HUES64 (cell line): Measurements from ENCODE around the gene SPG7. TPM values are rescaled to one million over a fixed set of nuclear protein-coding genes. Genes with fewer than 3 reads are reported as not detected.
"Not testable (repeated sequence)": the region's sequence is repeated elsewhere in the genome, so short reads cannot be mapped to it uniquely, and the experiment has no call there.

Source experiments
- H3K27ac ChIP-seq: 2 replicates; pipeline ENCODE4 v1.7.0; 2013; ENCODE audit warnings: low read depth, low read length, inconsistent platforms
- H3K27me3 ChIP-seq: 2 replicates; pipeline ENCODE4 v1.6.1; 2013; ENCODE audit warnings: mild to moderate bottlenecking, low read length; ENCODE audit not compliant: insufficient read depth
- H3K36me3 ChIP-seq: 2 replicates; pipeline ENCODE4 v1.6.1; 2013; ENCODE audit warnings: mild to moderate bottlenecking, low read length; ENCODE audit not compliant: insufficient read depth
- H3K4me1 ChIP-seq: 2 replicates; pipeline ENCODE4 v1.6.1; 2013; ENCODE audit warnings: mild to moderate bottlenecking, low read length, moderate library complexity; ENCODE audit not compliant: insufficient read depth
- H3K4me3 ChIP-seq: 2 replicates; pipeline ENCODE4 v1.5.1; 2013; ENCODE audit warnings: mild to moderate bottlenecking, low read length, moderate library complexity
- H3K9ac ChIP-seq: 2 replicates; pipeline ENCODE4 v1.6.1; 2013; ENCODE audit warnings: mild to moderate bottlenecking, low read depth, low read length
- H3K9me3 ChIP-seq: 2 replicates; pipeline ENCODE4 v1.6.1; 2013; ENCODE audit warnings: low read depth, low read length; ENCODE audit not compliant: insufficient read depth
- WGBS: fragments of 150-250, 120-280 bp; methylation state at CpG from one replicate; pipeline ENCODE4 v1.1.7; 2013; ENCODE audit warnings: missing lambda C conversion rate; 5-methylcytosine and 5-hydroxymethylcytosine counted together
- polyA plus RNA-seq, 2 experiments: library from polyadenylated mRNA; stranded (reverse); fragments of 50-300 nt; gene quantifications; one replicate each; pipeline ENCODE4 v1.2.3, GENCODE V29; 2013

The SPG7 gene
- polyA plus RNA-seq (2013, experiment 1 of 2) = 44.5 TPM
- 44.8 TPM for polyA plus RNA-seq (2013, experiment 2 of 2)

DNA sequence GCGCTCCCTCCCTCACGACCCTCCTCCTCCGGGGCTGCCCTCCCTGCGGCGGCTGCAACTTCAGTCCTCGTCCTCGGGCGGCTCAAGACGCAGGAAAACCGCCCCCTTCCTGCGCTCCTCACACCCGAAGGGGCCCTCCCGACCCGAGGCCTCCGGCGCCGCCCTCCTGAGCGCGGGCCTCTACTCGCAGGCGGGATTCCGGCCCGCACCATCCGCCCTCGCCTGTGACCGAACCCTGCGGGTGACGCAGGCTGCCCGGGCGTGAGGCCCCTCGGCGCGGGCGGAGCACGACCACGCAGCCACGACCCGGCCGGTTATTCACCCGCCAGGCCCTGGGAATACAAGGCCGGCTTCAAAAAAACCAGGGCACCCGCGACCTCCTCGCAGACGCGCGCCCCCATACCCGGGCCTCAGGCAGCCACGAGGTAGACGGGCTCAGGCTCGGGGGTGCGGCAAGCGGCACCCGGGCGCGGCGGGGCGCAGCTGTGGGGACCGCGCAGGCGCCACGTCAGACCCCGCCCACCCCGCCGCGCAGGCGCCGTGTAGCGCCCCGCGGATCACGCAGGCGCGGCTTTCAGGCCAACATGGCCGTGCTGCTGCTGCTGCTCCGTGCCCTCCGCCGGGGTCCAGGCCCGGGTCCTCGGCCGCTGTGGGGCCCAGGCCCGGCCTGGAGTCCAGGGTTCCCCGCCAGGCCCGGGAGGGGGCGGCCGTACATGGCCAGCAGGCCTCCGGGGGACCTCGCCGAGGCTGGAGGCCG lies at the start of gene SPG7:
Gene SPG7 (plus strand): TSS at position 570 of the 757 bp plus-strand sequence. CDS start 15 bp downstream, at position 585.
- Histone ChIP-seq H3K4me1 (no peaks in the 10 kb centered on the region), H3K9ac (peak within 1 kb of the TSS; percentile 97), H3K9me3 (no peaks in the 10 kb centered on the region), H3K27ac (peak within 1 kb of the TSS; percentile 90), H3K36me3 (peaks cover 28% of the 10 kb centered on the region), H3K4me3 (peak within 1 kb of the TSS; percentile 74), H3K27me3 (0 out of 2 replicates have a peak, but pooled peaks cover 3% of the 10 kb centered on the region)
- WGBS = under 1% methylated on average over 90 of the region's 90 CpGs

DNA sequence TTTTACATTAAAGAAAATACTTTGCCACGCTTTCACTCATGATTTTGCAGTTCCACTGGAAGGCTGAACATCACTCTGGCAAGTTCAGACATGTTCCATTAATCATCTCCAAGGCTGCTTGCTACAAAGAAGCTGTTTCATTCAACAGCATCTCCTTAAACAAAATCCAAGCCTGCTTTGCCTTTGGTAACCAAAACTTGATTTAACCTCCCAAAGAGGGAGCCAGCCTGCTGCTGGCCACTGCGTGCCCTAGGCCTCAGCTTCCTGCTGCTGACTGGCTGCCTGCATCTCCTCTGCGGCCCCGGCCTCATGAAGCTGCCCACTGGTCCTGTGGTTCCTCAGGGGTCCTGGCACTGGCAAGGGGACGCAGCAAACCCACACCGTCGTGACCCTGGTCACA lies 49.7 kb upstream of the SPG7 start:
- WGBS = 93% methylated on average over 7 of the region's 7 CpGs
- no peaks in the 10 kb centered on the region for H3K9me3 ChIP-seq
- no peaks in the 10 kb centered on the region for H3K27me3 ChIP-seq
- no peaks in the 10 kb centered on the region for H3K36me3 ChIP-seq
- no peaks in the 10 kb centered on the region for H3K4me1 ChIP-seq
- no peak overlapping the region for H3K4me3 ChIP-seq
- no peak overlapping the region for H3K27ac ChIP-seq
- H3K9ac ChIP-seq = 0 out of 2 replicates have a peak overlapping the region, but pooled peaks have one; percentile 27

DNA sequence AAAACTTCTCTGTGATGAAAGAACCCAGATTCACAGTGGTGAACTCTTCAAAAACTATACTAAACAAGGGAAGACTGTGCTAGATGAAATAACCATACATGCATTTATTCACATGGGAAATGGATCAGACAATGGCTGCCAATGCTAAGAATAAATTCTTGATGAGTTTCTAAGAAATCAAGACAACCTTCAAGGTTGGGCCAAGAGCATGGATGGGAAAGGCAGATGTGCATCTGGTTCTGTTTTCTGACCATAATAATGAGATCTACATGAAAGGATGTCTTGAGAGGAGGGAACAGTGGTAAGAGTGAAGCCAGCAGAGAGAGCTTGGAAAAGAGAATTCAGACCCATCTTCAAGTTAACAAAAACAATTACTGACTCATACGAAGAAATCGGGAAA lies 49.2 kb upstream of the SPG7 start:
- H3K27ac ChIP-seq = no peak overlapping the region
- 94% methylated on average over 2 of the region's 2 CpGs for WGBS
- no peaks in the 10 kb centered on the region for H3K27me3 ChIP-seq
- H3K9ac ChIP-seq = 0 out of 2 replicates have a peak overlapping the region, but pooled peaks have one; percentile 27
- no peak overlapping the region for H3K4me3 ChIP-seq
- H3K36me3 ChIP-seq = no peaks in the 10 kb centered on the region
- no peaks in the 10 kb centered on the region for H3K4me1 ChIP-seq
- H3K9me3 ChIP-seq = no peaks in the 10 kb centered on the region

DNA sequence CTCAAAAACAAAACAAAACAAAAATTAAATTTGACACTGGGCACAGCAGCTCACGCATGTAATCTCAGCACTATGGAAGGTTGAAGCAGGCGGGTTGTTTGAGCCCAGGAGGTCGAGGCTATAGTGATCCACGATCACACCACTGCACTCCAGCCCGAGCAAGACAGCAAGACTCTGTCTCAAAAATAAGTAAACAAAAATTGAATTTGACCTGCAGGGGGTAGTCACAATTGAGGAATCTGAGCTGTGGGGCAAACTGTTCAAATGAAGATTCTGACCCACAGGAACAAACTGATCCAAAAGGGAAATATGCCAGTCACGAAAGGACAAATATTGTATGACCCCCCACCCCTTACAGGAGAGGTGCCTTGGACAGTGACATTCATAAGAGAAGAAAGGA lies 47.6 kb upstream of the SPG7 start:
- WGBS = 99% methylated on average over 5 of the region's 6 CpGs
- H3K36me3 ChIP-seq = no peaks in the 10 kb centered on the region

DNA sequence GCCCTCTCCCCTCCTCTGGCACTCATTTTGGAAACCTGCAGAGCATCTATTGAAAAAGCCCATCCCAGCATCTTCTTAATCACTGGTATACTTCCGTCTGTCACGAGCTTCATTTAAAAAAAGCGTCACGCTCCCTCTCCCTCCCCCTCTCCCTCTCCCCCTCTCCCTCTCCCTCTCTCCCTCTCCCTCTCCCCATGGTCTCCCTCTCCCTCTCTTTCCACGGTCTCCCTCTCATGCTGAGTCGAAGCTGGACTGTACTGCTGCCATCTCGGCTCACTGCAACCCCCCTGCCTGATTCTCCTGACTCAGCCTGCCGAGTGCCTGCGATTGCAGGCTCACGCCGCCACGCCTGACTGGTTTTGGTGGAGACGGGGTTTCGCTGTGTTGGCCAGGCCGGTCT lies 46.3 kb upstream of the SPG7 start:
- H3K9me3 ChIP-seq, H3K36me3 ChIP-seq, H3K4me3 ChIP-seq, H3K27me3 ChIP-seq, H3K9ac ChIP-seq, H3K27ac ChIP-seq, H3K4me1 ChIP-seq: not testable (repeated sequence)
- 89% methylated on average over 9 of the region's 15 CpGs for WGBS

More for the DNA sequence above, 47.6 kb upstream of the SPG7 start:
- no peaks in the 10 kb centered on the region for H3K4me1 ChIP-seq
- no peak overlapping the region for H3K9ac ChIP-seq
- H3K9me3 ChIP-seq = 0 out of 2 replicates have a peak, but pooled peaks cover 2% of the 10 kb centered on the region
- no peaks in the 10 kb centered on the region for H3K27me3 ChIP-seq
- H3K4me3 ChIP-seq = no peak overlapping the region
- no peak overlapping the region for H3K27ac ChIP-seq

DNA sequence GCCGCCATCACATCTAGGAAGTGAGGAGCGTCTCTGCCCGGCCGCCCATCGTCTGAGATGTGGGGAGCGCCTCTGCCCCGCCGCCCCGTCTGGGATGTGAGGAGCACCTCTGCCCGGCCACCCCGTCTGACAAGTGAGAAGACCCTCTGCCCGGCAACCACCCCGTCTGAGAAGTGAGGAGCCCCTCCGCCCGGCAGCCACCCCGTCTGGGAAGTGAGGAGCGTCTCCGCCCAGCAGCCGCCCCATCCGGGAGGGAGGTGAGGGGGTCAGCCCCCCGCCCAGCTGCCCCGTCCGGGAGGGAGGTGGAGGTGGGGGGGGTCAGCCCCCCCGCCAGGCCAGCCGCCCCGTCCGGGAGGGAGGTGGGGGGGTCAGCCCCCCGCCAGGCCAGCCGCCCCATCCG lies 45.6 kb upstream of the SPG7 start:
- H3K27ac ChIP-seq, H3K4me3 ChIP-seq, H3K9me3 ChIP-seq, H3K36me3 ChIP-seq, H3K27me3 ChIP-seq, H3K9ac ChIP-seq, H3K4me1 ChIP-seq: not testable (repeated sequence)
- WGBS = 95% methylated on average over 28 of the region's 30 CpGs

DNA sequence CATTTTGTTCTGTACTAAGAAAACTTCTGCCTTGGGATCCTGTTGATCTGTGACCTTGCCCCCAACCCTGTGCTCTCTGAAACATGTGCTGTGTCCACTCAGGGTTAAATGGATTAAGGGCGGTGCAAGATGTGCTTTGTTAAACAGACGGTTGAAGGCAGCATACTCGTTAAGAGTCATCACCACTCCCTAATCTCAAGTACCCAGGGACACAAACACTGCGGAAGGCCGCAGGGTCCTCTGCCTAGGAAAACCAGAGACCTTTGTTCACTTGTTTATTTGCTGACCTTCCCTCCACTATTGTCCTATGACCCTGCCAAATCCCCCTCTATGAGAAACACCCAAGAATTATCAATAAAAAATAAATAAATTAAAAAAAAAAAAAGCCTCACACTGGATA lies 44.9 kb upstream of the SPG7 start:
- H3K27me3 ChIP-seq, H3K4me1 ChIP-seq, H3K27ac ChIP-seq, H3K36me3 ChIP-seq, H3K4me3 ChIP-seq, H3K9me3 ChIP-seq, H3K9ac ChIP-seq: not testable (repeated sequence)
- WGBS = no CpG with 5 or more reads among the region's 5 CpGs

DNA sequence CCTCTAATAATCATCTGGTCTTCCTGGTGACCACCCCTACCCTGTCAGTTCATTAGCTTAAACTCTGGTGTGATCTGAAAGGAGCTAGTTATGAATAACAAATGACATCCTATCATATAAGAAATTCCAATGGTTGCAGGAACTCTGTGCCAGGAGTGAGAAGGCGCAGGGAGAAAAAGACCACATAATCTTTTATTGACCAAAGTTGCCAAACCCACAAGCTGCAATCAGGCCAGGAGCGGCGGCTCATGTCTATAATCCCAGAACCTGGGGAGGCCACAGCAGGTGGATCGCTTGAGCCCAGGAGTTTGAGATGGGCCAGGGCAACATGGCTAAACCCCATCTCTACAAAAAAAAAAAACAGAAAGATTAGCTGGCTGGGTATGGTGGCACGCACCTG lies 41.3 kb upstream of the SPG7 start:
- no peak overlapping the region for H3K9ac ChIP-seq
- no peaks in the 10 kb centered on the region for H3K36me3 ChIP-seq
- peaks cover 9% of the 10 kb centered on the region; the same call in 1 of the 2 replicates for H3K4me1 ChIP-seq
- 0 out of 2 replicates have a peak, but pooled peaks cover 2% of the 10 kb centered on the region for H3K9me3 ChIP-seq
- WGBS = 94% methylated on average over 5 of the region's 5 CpGs
- H3K27ac ChIP-seq = no peak overlapping the region
- H3K27me3 ChIP-seq = no peaks in the 10 kb centered on the region
- H3K4me3 ChIP-seq = no peak overlapping the region

DNA sequence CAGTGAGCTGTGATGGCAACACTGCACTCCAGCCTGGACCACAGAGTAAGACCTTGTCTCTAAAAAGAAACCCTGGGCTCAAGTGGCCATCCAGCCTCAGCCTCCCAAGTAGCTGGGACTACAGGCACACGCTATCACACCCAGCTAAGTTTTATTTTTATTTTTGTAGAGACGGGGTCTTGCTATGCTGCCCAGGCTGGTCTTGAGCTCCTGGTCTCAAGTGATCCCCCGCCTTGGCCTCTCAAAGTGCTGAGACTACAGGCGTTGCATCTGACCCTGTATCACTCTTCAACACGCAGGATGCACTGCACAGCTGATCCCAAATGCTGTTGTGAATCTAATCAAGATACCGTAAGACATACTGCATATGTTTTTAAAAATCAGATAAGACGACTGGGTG lies 40.8 kb upstream of the SPG7 start:
- Histone ChIP-seq H3K36me3 (no peaks in the 10 kb centered on the region), H3K27me3 (no peaks in the 10 kb centered on the region), H3K9me3 (0 out of 2 replicates have a peak, but pooled peaks cover 2% of the 10 kb centered on the region), H3K27ac (no peak overlapping the region), H3K9ac (no peak overlapping the region), H3K4me3 (no peak overlapping the region), H3K4me1 (peaks cover 9% of the 10 kb centered on the region; the same call in 1 of the 2 replicates)
- WGBS = 97% methylated on average over 7 of the region's 7 CpGs

DNA sequence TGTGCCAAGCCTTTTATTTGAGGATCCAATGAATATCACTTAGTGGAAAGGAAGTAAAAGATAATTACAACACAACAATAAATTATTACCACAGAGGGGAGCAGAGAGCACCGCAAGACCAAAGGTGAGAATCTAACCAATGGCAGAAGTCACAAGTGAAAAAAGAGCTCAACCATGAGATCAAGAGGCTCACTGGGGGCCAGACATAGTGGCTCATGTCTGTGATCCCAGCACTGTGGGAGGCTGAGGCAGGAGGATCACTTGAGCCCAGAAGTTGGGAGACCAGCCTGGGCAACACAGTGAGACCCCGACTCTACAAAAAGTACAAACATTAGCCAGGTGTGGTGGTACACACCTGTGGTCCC lies 35.5 kb upstream of the SPG7 start:
- H3K4me3 ChIP-seq = no peak overlapping the region
- no peak overlapping the region for H3K27ac ChIP-seq
- no peaks in the 10 kb centered on the region for H3K36me3 ChIP-seq
- no peaks in the 10 kb centered on the region for H3K27me3 ChIP-seq
- peaks cover 14% of the 10 kb centered on the region for H3K4me1 ChIP-seq
- no peaks in the 10 kb centered on the region for H3K9me3 ChIP-seq
- 97% methylated on average over 2 of the region's 2 CpGs for WGBS
- no peak overlapping the region for H3K9ac ChIP-seq

DNA sequence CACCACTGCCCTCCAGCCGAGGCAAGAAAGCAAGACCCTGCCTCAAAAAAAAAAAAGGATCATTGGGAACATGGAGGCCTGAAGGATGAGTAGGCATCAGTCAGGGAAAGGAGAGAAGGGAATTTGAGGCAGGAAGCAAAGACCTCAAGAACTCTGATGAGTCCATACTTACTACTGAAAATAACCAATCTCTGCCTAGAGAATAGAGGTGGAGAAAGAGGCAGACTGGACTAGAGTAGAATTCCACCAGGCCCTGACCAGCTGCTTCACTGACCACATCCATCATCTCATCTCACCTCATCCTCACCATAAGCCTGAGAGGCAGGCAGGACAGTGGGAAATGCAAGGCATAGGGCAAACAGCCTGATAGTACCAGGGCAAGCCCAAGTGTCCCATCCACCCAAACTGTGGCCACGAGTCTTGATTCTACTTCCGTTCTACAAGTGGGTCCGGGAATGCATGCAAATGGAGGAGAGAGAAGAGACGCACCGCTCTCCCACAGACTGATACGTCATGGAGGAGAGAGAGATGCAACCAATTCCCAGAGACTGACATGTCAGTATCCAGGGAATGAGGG lies 35.0 kb upstream of the SPG7 start:
- H3K27me3 ChIP-seq = no peaks in the 10 kb centered on the region
- no peaks in the 10 kb centered on the region for H3K36me3 ChIP-seq
- no peaks in the 10 kb centered on the region for H3K9me3 ChIP-seq
- no peak overlapping the region for H3K4me3 ChIP-seq
- WGBS = 94% methylated on average over 7 of the region's 7 CpGs
- H3K4me1 ChIP-seq = peaks cover 14% of the 10 kb centered on the region
- H3K27ac ChIP-seq = no peak overlapping the region
- no peak overlapping the region for H3K9ac ChIP-seq
